Stimulated activated CD8-positive, alpha-beta memory T cell treated with anti-CD3 and anti-CD28 coated beads, Interleukin-7, amount 100 ng/mL, for 24 hours (primary cell): ENCODE measurements around the gene NALCN.

ENCODE experiments used
- DNase-seq: peaks from one replicate; pipeline ENCODE4 v3.0.0-alpha.2; 2020; ENCODE audit warnings: low read depth

NALCN gene

GRCh38 chr13:101205408-101205807, 210.9 kb downstream of the NALCN start:
- no peak for DNase-seq

- DNase-seq, result no peak
Observed at GRCh38 chr13:101204270-101205020, 211.9 kb downstream of the NALCN start.

GRCh38 chr13:101202590-101202989, 213.7 kb downstream of the NALCN start:
- no peak for DNase-seq

GRCh38 chr13:101190976-101191375, 225.3 kb downstream of the NALCN start:
- no peak for DNase-seq

GRCh38 chr13:101190337-101190736, 226.0 kb downstream of the NALCN start:
- DNase-seq, result no peak

- no peak for DNase-seq
Observed at GRCh38 chr13:101185606-101186005, 230.7 kb downstream of the NALCN start.

- DNase-seq, result no peak
Observed at GRCh38 chr13:101181076-101181685, 235.1 kb downstream of the NALCN start.

GRCh38 chr13:101179021-101179420, 237.3 kb downstream of the NALCN start:
- no peak for DNase-seq

- no peak for DNase-seq
Observed at GRCh38 chr13:101178406-101178805, 237.9 kb downstream of the NALCN start.

- DNase-seq, result no peak
Observed at GRCh38 chr13:101170306-101170705, 246.0 kb downstream of the NALCN start.

- no peak for DNase-seq
Observed at GRCh38 chr13:101157261-101157660, 259.0 kb downstream of the NALCN start.

- no peak for DNase-seq
Observed at GRCh38 chr13:101155920-101156319, 260.4 kb downstream of the NALCN start.

GRCh38 chr13:101152184-101152583, 264.1 kb downstream of the NALCN start:
- DNase-seq, result no peak

GRCh38 chr13:101150998-101151397, 265.3 kb downstream of the NALCN start:
- no peak for DNase-seq

- no peak for DNase-seq
Observed at GRCh38 chr13:101149735-101150384, 266.4 kb downstream of the NALCN start.

GRCh38 chr13:101146101-101146898, 270.0 kb downstream of the NALCN start:
- DNase-seq, result no peak

- DNase-seq, result no peak
Observed at GRCh38 chr13:101144808-101145419, 271.4 kb downstream of the NALCN start.

GRCh38 chr13:101140936-101141335, 275.4 kb downstream of the NALCN start:
- DNase-seq, result no peak

- DNase-seq, result no peak
Observed at GRCh38 chr13:101140087-101140770, 276.1 kb downstream of the NALCN start.

GRCh38 chr13:101139081-101139480, 277.2 kb downstream of the NALCN start:
- DNase-seq, result no peak

GRCh38 chr13:101127741-101128353, 288.5 kb downstream of the NALCN start:
- DNase-seq, result no peak
